ENCODE data around the gene ZNF487. TPM values are rescaled to one million over a fixed set of nuclear protein-coding genes. Genes with fewer than 3 reads are reported as not detected.

ZNF487 gene
- total and polyA plus RNA-seq, 2 of the 13 experiments (the other 11 are each of a cell fraction or from before 2014, with no cell fraction given), result 7.4 to 8.8 TPM

GRCh38 chr10:43396928-43397624 is 39.8 kb upstream of the ZNF487 start (continued):
- TF ChIP-seq ZBED4 (CRISPR knock-in tag; IDR thresholded peaks at IDR 0.05; ENCODE audit: borderline replicate concordance), result peak; percentile 84; the same call in 1 of the 2 replicates
- TF ChIP-seq ZFX (CRISPR knock-in tag; IDR thresholded peaks at IDR 0.05; ENCODE audit: low read depth), result peak; percentile 77; the same call in 1 of the 2 replicates
- TF ChIP-seq ZNF10 (CRISPR knock-in tag; IDR thresholded peaks at IDR 0.05; ENCODE audit: borderline replicate concordance, low read depth), result no peak
- no peak for TF ChIP-seq CHD2 (IDR thresholded peaks at IDR 0.05; ENCODE audit: low read depth, low read length)
- peak; percentile 72; the same call in 1 of the 2 replicates for TF ChIP-seq RXRB (CRISPR knock-in tag; IDR thresholded peaks at IDR 0.05; ENCODE audit: borderline replicate concordance)
- TF ChIP-seq TRIM24 (CRISPR knock-in tag; IDR thresholded peaks at IDR 0.05), result no peak
- peak; percentile 75 for TF ChIP-seq KAT8 (CRISPR knock-in tag; IDR thresholded peaks at IDR 0.05)
- TF ChIP-seq KDM6A (CRISPR knock-in tag; IDR thresholded peaks at IDR 0.05; ENCODE audit: low read depth), result 0 out of 2 replicates have a peak, but pooled peaks have one; percentile 46
- TF ChIP-seq NFKBIZ (CRISPR knock-in tag; IDR thresholded peaks at IDR 0.05), result peak; percentile 36; the same call in 1 of the 2 replicates
- no peak for TF ChIP-seq ZNF513 (CRISPR knock-in tag; conservative IDR thresholded peaks at IDR 0.05)
- TF ChIP-seq NFRKB (IDR thresholded peaks at IDR 0.05), result no peak
- TF ChIP-seq HDAC6 (IDR thresholded peaks at IDR 0.05; ENCODE audit: low read depth, low read length), result no peak
- TF ChIP-seq ZNF761 (CRISPR knock-in tag; conservative IDR thresholded peaks at IDR 0.05), result peak; percentile 91
- TF ChIP-seq ZNF343 (CRISPR knock-in tag; IDR thresholded peaks at IDR 0.05), result no peak
- peak; percentile 68 for TF ChIP-seq GABPA (IDR thresholded peaks at IDR 0.05; ENCODE audit: low read depth, low read length)
- peak; percentile 89 for TF ChIP-seq GABPA (CRISPR knock-in tag; IDR thresholded peaks at IDR 0.05; ENCODE audit: low read depth)
- TF ChIP-seq ZBTB1 (CRISPR knock-in tag; IDR thresholded peaks at IDR 0.05; ENCODE audit: borderline replicate concordance), result no peak
- TF ChIP-seq NR1H2 (CRISPR knock-in tag; IDR thresholded peaks at IDR 0.05; ENCODE audit: borderline replicate concordance, low read depth), result peak; percentile 87; the same call in 1 of the 2 replicates
- peak; percentile 65; the same call in 1 of the 2 replicates for TF ChIP-seq CBFB (CRISPR knock-in tag; IDR thresholded peaks at IDR 0.05)
- peak; percentile 92; the same call in 1 of the 2 replicates for TF ChIP-seq ZFP36L1 (CRISPR knock-in tag; IDR thresholded peaks at IDR 0.05)
- no peak for TF ChIP-seq KDM5A (IDR thresholded peaks at IDR 0.05; ENCODE audit: borderline replicate concordance, low read length)
- TF ChIP-seq NFKB2 (CRISPR knock-in tag; IDR thresholded peaks at IDR 0.05; ENCODE audit: borderline replicate concordance), result peak; percentile 90
- no peak for TF ChIP-seq TAF15 (IDR thresholded peaks at IDR 0.05; ENCODE audit: low read depth, low read length, poor library complexity, severe bottlenecking)
- TF ChIP-seq ZSCAN25 (CRISPR knock-in tag; IDR thresholded peaks at IDR 0.05), result peak; percentile 66; the same call in 1 of the 2 replicates
- TF ChIP-seq ZNF639 (CRISPR knock-in tag; conservative IDR thresholded peaks at IDR 0.05), result peak; percentile 97

Data from HepG2 (cell line).